ENCODE data around the gene MED8.
A peak's percentile ranks its signal among the peaks of the same experiment; 100 is the strongest.

MED8 gene, protein sequence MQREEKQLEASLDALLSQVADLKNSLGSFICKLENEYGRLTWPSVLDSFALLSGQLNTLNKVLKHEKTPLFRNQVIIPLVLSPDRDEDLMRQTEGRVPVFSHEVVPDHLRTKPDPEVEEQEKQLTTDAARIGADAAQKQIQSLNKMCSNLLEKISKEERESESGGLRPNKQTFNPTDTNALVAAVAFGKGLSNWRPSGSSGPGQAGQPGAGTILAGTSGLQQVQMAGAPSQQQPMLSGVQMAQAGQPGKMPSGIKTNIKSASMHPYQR

DNA sequence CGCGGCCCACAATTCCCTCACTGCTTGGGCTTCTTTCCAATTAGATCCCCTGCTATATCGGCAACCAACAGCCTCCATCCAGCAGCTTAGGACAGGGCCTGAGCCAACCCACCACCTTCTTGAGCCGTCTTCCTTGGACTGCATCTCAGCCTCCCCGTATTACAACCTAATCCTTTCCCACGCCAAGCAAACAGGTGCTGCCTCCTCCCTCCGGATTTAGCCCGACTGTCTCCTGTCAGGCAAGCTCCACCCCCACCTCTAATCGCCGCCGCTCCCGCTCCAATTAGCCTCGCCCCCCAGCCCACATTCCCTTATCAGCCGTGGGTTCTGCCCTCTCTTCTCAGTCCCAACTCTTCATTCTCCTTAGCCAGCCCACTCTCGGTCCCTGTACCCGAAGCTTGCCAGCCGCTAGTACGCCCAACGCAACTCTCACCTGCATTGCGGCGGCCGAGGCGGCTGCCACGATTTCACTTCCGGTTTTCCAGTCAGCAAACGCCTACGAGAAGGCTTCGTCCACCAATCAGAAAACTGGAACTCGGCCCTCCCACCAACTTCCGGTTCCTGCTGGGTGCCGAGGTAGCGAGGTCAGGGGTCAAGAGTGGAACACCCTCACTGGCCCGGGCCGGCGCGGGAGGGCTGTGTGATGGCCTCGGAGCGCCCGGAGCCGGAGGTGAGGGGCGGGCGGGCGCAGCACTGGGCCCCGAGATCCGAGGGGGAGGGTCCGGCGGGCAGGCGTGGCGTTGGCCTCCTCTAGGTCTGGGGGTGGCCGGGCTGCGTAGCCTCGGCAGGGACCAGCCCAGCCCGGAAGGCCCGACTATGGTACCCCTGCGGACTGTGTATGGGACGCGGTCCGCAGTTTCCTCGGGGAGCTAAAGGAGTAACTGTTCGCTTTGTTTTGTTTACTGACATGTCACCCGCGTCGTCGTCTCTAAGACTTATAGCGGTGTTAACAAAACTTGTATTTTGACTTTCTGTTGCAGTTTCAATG is at the start of gene MED8, which contains the start of gene SZT2:
MED8 (minus strand) TSS at position 475 of the 988 bp plus-strand sequence; CDS start at position 439, 36 bp downstream.
SZT2 (plus strand) TSS at position 574 of the 988 bp plus-strand sequence; CDS start at position 644, 70 bp downstream.
- DNase-seq = peak; percentile 85 to 94

DNA sequence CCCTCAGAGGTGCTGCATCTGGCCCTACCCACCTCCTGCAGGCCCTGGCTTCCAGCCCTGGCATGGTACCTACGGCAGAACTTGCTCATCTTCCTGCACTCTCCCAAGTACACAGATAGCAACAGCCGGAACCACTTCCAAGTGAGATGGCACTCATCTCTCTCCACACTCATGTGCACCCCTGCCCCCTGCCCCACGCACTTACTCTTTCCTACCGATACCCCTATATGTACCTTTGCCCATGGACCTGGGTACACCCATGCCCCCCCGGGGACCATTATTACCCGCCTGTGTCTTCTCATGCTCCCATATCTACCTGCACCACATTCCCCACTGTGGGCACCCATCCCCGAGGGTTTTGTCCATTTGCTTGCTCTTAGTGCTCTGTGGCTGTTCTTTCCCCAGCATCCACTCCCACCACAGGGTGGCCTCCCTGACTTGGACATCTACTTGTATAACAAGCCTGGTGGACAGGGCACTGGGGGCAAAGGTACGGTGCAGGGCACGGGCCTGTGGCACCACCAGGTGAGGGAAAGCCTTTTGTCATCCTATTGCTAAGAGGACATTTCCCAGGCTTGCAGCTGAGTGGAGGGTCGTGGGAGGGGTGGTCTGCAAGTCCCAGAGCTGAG is 49.5 kb upstream of the MED8 start:
- DNase-seq = no peak

DNA sequence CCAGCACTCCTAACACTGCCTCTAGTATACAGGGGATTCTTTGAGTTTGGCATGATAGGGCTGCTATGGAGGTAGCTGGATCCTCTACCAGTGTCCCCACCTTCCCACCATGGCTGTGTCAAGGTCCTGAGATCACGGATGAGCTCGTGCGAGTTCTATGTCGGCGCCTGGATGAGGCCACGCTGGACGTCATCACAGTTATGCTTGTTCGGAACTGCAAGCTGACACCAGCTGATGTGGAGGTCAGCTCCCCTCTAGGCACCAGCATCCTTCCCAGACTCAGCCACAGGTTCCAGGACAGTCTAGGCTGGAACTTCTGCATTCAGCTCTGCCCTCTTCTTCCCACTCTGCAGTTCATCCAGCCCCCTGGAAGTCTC is 49.0 kb upstream of the MED8 start:
- DNase-seq = no peak

DNA sequence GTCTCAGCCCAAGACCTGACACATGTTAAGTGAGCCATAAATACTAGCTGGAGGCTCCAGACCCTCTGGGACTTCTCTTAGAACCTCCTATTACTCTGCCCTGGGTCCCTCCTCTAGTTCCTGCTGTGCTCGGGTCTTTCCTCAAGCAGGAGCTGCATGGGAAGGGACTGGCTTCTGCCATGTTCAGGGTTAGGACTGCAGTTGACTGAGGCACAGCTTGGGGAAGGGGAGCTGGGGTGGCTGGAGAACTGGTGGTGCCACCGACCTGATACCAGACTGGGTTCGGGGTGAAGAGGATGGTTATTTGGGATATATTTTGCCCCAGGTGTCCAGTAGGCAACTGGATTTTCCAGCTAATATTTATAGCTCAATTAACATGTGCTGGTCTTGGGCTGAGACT is 48.4 kb upstream of the MED8 start:
- DNase-seq = no peak

DNA sequence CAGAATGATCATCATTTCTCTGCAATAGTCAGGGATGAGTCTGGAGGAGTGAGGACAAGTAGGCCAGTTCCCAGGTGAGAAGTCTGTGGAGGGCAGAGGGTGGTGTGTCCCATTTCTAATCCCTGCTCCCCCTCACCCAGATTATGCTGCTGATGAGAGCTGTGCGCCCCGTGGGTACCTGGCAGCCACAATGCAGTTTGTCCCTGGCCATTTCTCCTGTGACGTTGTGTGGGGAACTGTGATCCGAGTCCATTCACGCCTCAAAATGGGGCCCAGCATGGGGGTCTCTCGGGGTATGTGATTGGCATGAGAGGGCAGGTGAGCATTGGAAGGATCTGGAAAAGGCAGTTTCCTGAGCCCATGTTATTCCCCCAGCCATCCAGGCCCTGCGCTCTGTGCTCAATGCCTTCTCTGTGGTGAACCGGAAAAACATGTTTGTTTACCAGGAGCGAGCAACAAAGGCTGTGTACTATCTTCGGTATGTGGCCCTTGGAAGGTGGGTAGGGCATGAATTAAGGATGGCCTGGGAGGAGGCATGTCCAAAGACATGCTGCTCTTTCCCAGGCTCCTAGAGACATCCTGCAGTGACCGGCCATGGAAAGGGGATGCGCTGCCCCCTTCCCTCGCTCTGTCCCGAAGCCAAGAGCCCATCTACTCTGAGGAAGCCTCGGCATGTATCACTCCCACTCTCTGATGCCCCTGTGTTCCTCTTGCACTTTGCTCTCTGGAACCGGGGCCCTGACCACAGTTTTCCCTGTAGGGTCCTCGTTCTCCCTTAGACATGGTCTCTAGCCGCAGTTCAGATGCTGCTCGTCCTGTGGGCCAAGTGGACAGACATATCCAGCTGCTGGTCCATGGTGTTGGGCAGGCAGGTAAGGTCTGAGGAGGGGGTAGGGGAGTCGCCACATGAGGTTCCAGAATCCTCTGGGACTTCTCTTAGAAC is 47.7 kb upstream of the MED8 start:
- DNase-seq = no peak

DNA sequence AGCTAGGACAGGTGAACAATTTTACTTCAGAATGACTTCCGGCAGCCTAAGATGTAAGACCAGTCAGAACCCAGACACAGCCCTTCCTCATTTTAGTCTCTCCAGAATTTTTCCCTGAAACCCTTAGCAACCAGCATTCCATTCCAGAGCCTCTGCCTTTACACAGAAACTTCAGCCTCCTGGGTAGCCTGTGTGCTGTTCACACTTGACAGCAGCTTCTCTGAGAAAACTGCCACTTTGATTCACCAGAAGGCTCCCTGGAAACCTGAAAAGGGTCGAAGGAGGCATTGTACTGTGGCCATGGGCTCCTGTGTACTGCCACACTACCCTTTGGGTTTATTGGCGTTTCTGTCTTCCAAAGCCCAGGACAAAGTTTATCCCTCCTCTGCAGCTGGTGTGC is 46.8 kb upstream of the MED8 start:
- no peak for DNase-seq

DNA sequence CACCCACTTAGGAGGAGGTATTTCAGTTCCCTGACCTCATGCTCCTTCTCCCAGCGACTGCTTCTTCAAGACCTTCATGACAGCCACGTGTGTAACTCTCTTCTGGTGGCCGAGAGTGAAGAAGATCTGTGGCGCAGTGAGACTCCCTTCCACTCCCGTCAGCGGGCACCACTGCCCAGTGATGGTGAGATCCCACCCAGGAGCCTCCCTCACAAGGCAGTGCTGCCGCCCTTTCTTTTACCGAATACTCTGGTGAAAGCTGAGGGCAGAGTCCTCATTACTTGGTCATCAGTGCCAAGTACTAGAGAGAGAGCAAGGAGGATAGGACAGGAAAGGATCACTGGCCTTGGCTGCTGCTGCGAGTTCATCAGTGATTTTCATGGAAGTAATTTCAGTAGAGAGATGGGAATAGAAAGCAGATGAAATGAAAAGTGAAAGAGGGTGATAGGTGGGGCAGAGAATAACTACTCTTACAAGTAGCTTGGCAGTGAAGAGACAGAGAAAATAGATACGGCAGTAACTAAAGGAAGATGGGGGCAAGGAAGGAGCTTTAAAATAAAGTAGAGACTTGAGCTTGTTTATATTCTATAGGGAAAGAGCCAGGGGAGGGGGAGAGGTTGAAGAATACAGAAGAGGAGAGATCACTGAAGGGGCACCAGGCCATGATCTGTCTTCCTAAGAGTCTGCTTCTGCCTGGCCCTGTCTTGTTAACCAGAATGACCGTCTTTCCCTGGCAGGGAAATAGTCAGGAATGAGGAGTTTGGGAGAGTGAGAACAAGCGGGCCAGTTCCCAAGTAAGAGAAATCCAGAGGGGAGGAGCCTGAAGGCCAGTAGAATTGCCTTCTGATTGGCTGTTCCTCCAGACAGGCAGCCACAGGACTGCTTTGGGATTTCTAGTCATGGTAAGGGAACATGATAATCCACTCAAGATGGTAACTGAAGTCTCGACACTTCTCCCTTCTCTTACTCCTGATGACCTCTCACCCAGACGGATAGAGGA is 45.8 kb upstream of the MED8 start:
- DNase-seq = no peak

DNA sequence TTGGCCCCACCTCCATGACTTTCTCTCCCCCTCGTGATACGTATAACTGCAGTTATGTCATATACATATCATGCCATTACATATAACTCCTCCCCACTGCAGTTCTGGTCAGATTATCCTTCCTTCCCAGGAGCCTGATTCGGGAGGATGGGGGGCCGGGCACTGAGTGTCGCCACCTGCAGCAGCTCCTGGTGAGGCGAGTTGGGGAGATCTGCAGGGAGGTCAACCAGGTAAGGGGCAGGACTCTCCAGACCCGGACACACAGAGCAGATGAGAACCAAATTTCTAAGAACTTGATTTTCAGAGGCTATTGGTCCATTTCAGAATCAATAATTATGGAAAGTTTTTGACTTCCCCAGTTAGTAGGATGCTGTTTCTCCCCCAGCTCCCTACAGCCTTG is 44.7 kb upstream of the MED8 start:
- DNase-seq = no peak

DNA sequence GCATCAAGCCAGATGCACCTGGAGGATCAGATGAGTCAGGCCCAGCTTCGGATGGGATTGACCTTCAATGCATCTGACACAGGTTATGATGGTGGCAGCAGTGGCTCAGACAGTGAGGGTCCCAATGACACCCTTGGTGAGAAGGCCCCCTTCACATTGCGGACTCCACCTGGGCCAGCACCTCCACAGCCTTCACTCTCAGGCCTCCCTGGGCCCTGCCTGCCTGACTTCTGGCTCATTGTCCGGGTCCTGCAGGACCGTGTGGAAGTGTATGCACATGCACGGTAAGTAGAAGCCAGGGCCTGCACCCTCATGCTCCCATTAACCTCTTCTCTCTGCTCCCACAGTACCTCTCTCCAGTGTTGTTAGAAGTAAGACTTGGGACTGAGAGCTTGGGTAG is 43.3 kb upstream of the MED8 start:
- DNase-seq = no peak

DNA sequence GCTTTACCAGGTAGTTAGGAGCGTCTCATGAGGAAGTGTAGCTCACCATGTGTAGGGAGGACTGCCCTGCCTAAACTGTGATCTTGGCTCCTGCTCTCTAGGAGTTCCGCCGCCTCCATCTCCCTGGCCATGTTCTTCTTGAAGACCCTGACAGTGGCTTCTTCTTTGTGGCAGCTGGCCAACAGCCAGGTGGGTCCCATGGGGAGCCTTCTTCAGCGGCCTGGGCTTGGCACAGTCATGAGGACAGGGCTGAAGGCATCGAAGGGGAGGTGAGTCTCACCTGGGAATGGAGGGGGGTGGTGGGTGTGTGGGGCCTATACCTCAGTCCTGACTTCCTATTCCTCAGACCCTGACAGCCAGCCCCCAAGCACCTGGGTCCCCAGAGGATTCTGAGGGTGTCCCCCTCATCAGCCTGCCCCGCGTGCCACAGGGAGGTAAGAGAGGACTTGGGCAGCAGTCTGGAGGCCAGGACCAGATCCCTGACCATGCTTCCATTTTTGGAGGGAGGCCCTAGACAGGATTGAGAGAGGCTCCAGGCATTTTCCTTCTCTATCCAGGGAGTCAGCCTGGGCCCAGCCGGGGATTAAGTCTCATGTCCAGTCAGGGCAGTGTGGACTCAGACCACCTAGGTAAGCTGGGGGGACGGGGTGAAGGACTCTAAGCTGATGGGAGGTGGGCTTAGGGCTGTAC is 42.7 kb upstream of the MED8 start:
- no peak for DNase-seq

DNA sequence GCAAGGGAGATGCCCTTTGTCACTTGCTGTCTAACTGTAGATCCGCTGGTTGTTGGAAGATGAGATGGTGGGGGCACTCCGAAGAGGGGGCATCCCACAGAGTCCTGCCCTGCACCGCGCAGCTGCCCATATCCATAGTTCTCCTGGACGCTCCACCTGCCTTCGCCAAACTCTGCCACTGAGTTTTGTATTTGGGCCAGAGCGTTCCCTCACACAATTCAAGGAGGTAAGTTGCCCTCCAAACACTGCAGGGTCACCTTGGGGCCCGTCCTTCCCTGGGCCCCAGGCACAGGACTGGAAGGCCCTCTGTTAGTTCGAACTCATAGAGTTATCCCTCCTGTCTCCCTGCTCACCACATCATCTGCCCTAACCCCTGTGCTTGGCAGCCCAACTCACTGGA is 42.1 kb upstream of the MED8 start:
- DNase-seq = no peak

DNA sequence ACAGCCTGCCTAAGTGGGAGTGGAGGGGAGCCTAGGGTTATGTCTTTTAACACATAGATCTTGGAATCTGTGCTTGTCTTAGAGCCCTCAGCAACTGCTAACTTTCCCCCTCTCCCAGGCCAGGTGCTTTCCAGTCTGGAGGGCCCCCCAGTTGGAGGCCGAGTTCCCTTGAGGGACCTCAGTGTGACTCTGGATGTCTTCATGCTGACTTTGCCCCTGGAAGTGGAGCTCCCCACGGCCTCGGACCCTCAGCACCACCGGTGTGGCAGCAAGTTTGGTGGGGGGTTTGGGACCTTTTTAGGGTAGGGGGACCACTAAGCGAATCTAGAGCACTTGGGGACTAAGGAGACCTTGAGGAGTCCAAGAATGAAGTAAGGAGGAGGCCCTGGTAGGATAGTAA is 41.2 kb upstream of the MED8 start:
- no peak for DNase-seq

DNA sequence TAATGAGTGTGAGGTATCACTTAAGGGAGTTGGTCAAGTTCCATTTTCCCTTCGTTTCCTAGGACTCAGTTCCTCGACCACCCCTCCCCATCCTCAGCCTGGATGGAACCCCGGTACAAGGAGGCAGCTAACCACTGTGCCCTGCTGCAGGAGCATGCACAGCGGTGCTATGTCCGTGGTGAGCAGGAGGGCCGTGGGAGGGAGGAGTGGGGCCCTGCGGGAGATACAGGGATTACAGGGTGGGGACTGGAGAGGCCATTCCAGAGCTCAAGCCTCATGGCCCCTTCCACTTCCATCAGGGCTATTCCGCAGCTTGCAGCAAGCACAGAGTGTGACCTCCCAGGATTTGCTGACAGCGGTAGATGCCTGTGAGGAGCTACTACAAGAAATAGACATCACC is 38.3 kb upstream of the MED8 start:
- no peak for DNase-seq

DNA sequence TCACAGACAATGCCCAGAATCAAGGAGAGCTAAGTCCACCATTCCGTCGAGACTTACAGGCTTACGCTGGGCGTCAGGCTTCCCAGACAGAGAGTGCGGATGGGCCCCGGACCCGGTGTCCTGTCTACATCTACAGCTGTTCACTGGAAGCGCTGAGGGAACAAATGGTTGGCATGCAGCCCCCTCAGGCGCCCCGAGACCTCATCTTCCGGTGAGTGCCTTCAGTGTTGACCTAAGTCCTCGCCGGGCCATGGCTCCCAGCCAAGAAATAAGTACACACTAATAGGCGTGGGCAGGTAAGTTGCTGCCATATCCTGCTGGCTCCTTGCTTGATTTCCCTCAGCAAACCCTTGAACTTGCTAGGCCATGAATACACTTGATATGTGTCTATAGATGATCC is 37.9 kb upstream of the MED8 start:
- no peak for DNase-seq

DNA sequence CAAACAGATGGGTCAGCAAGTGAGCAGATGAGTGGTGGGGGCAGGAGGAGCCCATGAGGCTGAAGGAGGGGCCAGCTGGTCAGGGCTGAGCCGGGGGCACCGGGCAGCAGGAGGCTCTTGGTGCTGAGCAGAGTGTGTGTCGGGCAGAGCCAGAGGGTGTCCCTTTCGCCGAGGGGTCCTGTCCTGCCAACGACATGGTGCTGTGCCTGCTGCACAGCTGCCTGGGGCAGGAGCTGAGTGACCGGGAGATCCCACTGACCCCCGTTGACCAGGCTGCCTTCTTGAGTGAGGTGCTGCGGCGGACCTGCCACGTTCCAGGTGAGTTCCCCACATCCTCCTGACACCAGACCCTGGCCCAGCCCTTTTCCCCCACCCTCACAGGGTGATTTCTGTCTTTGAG is 36.6 kb upstream of the MED8 start:
- no peak for DNase-seq

DNA sequence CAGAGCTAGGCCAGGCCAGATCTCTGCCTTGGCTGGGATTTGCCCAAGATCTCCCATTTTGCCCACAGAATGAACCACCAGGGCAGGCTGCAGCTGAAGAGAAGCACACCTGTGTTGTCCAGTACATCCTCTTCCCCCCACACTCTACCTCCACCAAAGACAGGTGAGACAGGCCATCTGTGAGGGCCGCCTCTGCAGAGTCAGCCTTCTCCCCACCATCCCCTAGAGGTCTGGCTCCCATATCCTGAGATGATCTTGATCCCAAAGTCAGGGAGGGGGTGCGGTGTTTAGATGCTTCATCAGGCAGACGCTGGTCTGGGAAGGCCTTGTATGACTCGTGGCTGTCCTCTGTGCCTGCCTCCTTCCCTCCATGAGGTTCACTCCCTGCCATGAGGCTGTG is 35.4 kb upstream of the MED8 start:
- DNase-seq = no peak

DNA sequence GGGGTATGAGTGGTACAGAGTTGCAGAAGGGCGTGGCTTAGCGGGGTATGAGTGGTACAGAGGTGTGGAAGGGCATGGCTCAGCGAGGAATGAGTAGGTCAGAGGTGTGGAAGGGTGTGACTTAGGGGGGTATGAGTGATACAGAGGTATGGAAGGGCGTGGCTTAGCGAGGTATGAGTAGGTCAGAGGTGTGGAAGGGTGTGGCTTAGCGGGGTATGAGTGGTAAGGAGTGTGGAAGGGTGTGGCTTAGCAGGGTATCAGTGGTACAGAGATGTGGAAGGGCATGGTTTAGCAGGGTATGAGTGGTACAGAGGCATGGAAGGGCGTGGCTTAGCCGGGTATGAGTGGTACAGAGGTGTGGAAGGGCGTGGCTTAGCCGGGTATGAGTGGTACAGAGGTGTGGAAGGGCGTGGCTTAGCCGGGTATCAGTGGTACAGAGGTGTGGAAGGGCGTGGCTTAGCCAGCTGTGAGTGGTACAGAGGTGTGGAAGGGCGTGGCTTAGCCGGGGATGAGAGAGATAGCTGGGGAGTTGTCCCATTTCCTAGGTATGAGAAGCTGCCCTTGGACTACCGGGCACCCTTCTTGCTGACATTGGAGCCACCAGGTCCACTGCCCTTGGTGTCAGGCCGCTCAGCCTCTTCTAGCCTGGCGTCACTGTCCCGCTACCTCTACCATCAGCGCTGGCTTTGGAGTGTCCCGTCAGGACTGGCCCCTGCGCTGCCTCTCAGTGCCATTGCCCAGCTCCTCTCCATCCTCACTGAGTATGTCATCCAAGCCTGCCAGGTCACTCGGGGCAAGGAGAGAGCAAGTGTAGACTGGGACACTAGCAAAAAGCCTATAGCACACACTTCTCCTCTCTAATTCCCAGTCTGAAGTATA is 34.3 kb upstream of the MED8 start:
- DNase-seq = no peak

DNA sequence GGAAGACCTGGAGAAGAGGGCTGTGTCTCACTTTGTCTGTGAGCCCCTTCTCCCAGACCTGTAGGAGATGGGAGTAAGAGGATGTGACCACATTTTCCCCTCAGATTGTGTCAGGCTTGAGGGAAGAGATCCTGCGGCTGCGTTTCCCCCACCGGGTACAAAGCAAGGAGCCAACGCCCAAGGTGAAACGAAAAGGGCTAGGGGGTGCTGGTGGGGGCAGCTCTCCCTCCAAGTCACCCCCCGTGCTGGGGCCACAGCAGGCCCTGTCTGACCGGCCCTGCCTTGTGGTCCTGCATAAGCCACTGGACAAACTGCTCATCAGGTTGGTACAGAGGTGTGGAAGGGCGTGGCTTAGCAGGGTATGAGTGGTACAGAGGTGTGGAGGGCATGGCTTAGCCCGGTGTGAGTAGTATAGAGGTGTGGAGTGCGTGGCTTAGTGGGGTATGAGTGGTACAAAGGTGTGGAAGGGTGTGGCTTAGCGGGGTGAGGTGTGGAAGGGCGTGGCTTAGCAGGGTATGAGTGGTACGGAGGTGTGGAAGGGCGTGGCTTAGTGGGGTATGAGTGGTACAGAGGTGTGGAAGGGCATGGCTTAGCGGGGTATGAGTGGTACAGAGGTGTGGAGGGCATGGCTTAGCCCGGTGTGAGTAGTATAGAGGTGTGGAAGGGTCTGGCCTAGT is 33.5 kb upstream of the MED8 start:
- no peak for DNase-seq
